Panc1 (cell line): ENCODE data around the gene ADPGK. TPM values are rescaled to one million over a fixed set of nuclear protein-coding genes. Genes with fewer than 3 reads are reported as not detected.

Experiments
- ATAC-seq: fragments of 200-7000 bp; cut with Tn5 transposase; 2 replicates; pipeline ENCODE4 v1.9.1; 2020; ENCODE audit warnings: mild to moderate bottlenecking, moderate library complexity
- BruUV-seq: library from RNA; stranded (reverse); fragments of 400-500 nt; replicated peaks from 2 replicates; lab custom pipeline; 2021; lab: Mats Ljungman, UMichigan
- CTCF ChIA-PET: fragments of 300-600 bp; sonication (Branson Sonifier 250); formaldehyde crosslinking; loops from one replicate; lab custom pipeline; 2022; ENCODE audit warnings: antibody characterized with exemption; lab: Charles Lee
- POLR2A ChIA-PET: fragments of 300-600 bp; sonication (Branson Sonifier 250); formaldehyde crosslinking; loops from one replicate; lab custom pipeline; 2022; ENCODE audit warnings: antibody characterized with exemption; lab: Charles Lee
- DNase-seq: peaks from one replicate; pipeline ENCODE4 v3.0.0-alpha.2; 2010; ENCODE audit warnings: low read depth, low spot score
- H3K27ac ChIP-seq: 2 replicates; pipeline ENCODE4 v1.5.1; 2011; ENCODE audit warnings: mild to moderate bottlenecking, low read length, inconsistent platforms
- H3K27me3 ChIP-seq: fragments of 200-500 bp; sonication (Bioruptor generic); 2 replicates; pipeline ENCODE4 v1.6.0; 2014; ENCODE audit warnings: low read length, inconsistent platforms; ENCODE audit not compliant: control insufficient read depth, insufficient read depth
- H3K36me3 ChIP-seq: fragments of 200-500 bp; sonication (Bioruptor generic); 2 replicates; pipeline ENCODE4 v1.5.1; 2014; ENCODE audit warnings: inconsistent platforms, mild to moderate bottlenecking, low read length, moderate library complexity; ENCODE audit not compliant: control insufficient read depth, insufficient read depth
- H3K4me1 ChIP-seq: 2 replicates; pipeline ENCODE4 v1.5.1; 2011; ENCODE audit warnings: inconsistent platforms, mild to moderate bottlenecking, low read length, moderate library complexity; ENCODE audit not compliant: control insufficient read depth, insufficient read depth
- H3K4me3 ChIP-seq, 2 experiments: 2 replicates each; pipeline ENCODE4 v1.5.1; 2011 to 2012; ENCODE audit warnings: low read depth in 2 of 2, low read length in 2 of 2, mild to moderate bottlenecking in 2 of 2, inconsistent platforms in 1 of 2, moderate library complexity in 1 of 2
- H3K9me3 ChIP-seq: fragments of 200-500 bp; sonication (Bioruptor generic); 2 replicates; pipeline ENCODE4 v1.5.1; 2014; ENCODE audit warnings: low read depth, mild to moderate bottlenecking, inconsistent platforms, low read length, moderate library complexity; ENCODE audit not compliant: control insufficient read depth, insufficient read depth
- CTCF ChIP-seq: fragments of 450-650 bp; IDR thresholded peaks from 2 replicates; pipeline ENCODE4 v1.5.1; 2017; ENCODE audit warnings: mild to moderate bottlenecking
- POLR2AphosphoS5 ChIP-seq: IDR thresholded peaks from 2 replicates; pipeline ENCODE4 v1.6.1; 2012; ENCODE audit warnings: mild to moderate bottlenecking, low read depth, low read length, moderate library complexity
- REST ChIP-seq, 2 experiments: IDR thresholded peaks; 2 replicates each; pipeline ENCODE4 v1.6.1; 2011 to 2012; ENCODE audit warnings: low read depth in 2 of 2, control low read depth in 1 of 2, low read length in 1 of 2, mild to moderate bottlenecking in 1 of 2, moderate library complexity in 1 of 2; ENCODE audit not compliant: insufficient read depth in 1 of 2
- SIN3A ChIP-seq: IDR thresholded peaks from 2 replicates; pipeline ENCODE4 v1.6.1; 2012; ENCODE audit warnings: low read depth, mild to moderate bottlenecking, low read length, moderate library complexity, borderline replicate concordance; ENCODE audit not compliant: insufficient read depth
- TCF7L2 ChIP-seq: IDR thresholded peaks from 2 replicates; pipeline ENCODE4 v1.6.1; 2011; ENCODE audit warnings: mild to moderate bottlenecking, low read depth, low read length, inconsistent platforms
- in situ Hi-C: cut with HindIII; loops from 2 replicates; pipeline ENCODE4 v1.10.0; 2016; ENCODE audit warnings: low sequenced_read_pairs, low pct_unique_long_range_greater_than_20kb
- intact Hi-C: fragments of 100-400 bp; cut with micrococcal nuclease; formaldehyde crosslinking; loops from one replicate; pipeline ENCODE4 v1.10.0; 2022; ENCODE audit not compliant: unreplicated experiment
- total RNA-seq: library from RNA; stranded (reverse); gene quantifications from one replicate; pipeline ENCODE4 v1.2.1, GENCODE V29; 2021; ENCODE audit not compliant: unreplicated experiment

ADPGK gene
- total RNA-seq, 1 experiment from 2014 or later: 63.1 TPM

GRCh38 chr15:72760590-72761260 lies 22.8 kb downstream of the ADPGK start:
- intact Hi-C loops (no loop called here), in situ Hi-C loops (no loop called here)
- ChIA-PET CTCF (no interaction called here), POLR2A (no interaction called here)
- DNase-seq (no peak), ATAC-seq (no peak)
- H3K4me1 ChIP-seq: no peaks in the 10 kb centered on the region
- H3K9me3 ChIP-seq: no peaks in the 10 kb centered on the region
- no peaks in the 10 kb centered on the region for H3K27me3 ChIP-seq
- H3K27ac ChIP-seq: no peak overlapping the region
- TF ChIP-seq SIN3A: no peak
- no peak for TF ChIP-seq POLR2AphosphoS5
- peaks cover 8% of the 10 kb centered on the region; the same call in 1 of the 2 replicates for H3K36me3 ChIP-seq
- H3K4me3 ChIP-seq: no peak overlapping the region
- BruUV-seq: no TSS peak

GRCh38 chr15:72758182-72758581 lies 25.4 kb downstream of the ADPGK start:
- TF ChIP-seq TCF7L2: no peak
- TF ChIP-seq CTCF: no peak
- no peak for TF ChIP-seq REST (IDR thresholded peaks at IDR 0.05; ENCODE audit: insufficient read depth in 1 of 2, low read depth in 2 of 2, low read length in 1 of 2)
- no peak for TF ChIP-seq SIN3A
- no peak for TF ChIP-seq POLR2AphosphoS5
- peaks cover 16% of the 10 kb centered on the region for H3K36me3 ChIP-seq
- intact Hi-C loops (no loop called here), in situ Hi-C loops (no loop called here)
- ATAC-seq (no peak), DNase-seq (no peak)
- no peaks in the 10 kb centered on the region for H3K4me1 ChIP-seq
- H3K27me3 ChIP-seq: no peaks in the 10 kb centered on the region
- H3K27ac ChIP-seq: no peak overlapping the region
- no peak overlapping the region for H3K4me3 ChIP-seq
- H3K9me3 ChIP-seq: no peaks in the 10 kb centered on the region
- no TSS peak for BruUV-seq
- ChIA-PET CTCF (no interaction called here), POLR2A (no interaction called here)

GRCh38 chr15:72754096-72754495 lies 29.5 kb downstream of the ADPGK start:
- no peak for TF ChIP-seq REST (IDR thresholded peaks at IDR 0.05; ENCODE audit: insufficient read depth in 1 of 2, low read depth in 2 of 2, low read length in 1 of 2)
- ATAC-seq (no peak), DNase-seq (no peak)
- POLR2A ChIA-PET: no interaction called here
- no peaks in the 10 kb centered on the region for H3K4me1 ChIP-seq
- in situ Hi-C loops: no loop called here
- intact Hi-C loops: no loop called here
- no peak overlapping the region for H3K4me3 ChIP-seq
- peaks cover 10% of the 10 kb centered on the region for H3K36me3 ChIP-seq
- H3K27ac ChIP-seq: no peak overlapping the region
- H3K27me3 ChIP-seq: no peaks in the 10 kb centered on the region
- BruUV-seq: no TSS peak
- no peaks in the 10 kb centered on the region for H3K9me3 ChIP-seq
- CTCF ChIA-PET: interaction anchor here (0.7 kb wide), 1 partner anchor 303 kb away, joined by 3 read pairs; no protein-coding TSS in a partner anchor
